IMR-90 (cell line): ENCODE results near the gene CLEC10A. TPM values are rescaled to one million over a fixed set of nuclear protein-coding genes. Genes with fewer than 3 reads are reported as not detected.

Experiments
- ATAC-seq: fragments of 200-7000 bp; cut with Tn5 transposase; 2 replicates; pipeline ENCODE4 v1.9.1; 2020; ENCODE audit warnings: low read depth, mild to moderate bottlenecking, moderate library complexity
- BruUV-seq: library from RNA; stranded (reverse); fragments of 400-500 nt; replicated peaks from 2 replicates; lab custom pipeline; 2021; lab: Mats Ljungman, UMichigan
- CTCF ChIA-PET: fragments of 300-600 bp; formaldehyde crosslinking; extraction: SDS; loops from one replicate; lab custom pipeline; 2021; ENCODE audit warnings: antibody characterized with exemption; lab: Yijun Ruan, JAX
- POLR2A ChIA-PET: fragments of 300-600 bp; sonication (Branson Sonifier 250); formaldehyde crosslinking; loops from one replicate; lab custom pipeline; 2022; ENCODE audit warnings: antibody characterized with exemption; ENCODE audit not compliant: unreplicated experiment; lab: Charles Lee
- DNase-seq: peaks from one replicate; pipeline ENCODE4 v3.0.0; 2013
- H2AFZ ChIP-seq: replicated peaks from 2 replicates; pipeline ENCODE3; 2013; ENCODE audit warnings: low read length, mild to moderate bottlenecking; ENCODE audit not compliant: poor library complexity
- H2AK5ac ChIP-seq: 2 replicates; pipeline ENCODE4 v1.6.1; 2013; ENCODE audit warnings: low read depth, low read length, inconsistent platforms
- H2AK9ac ChIP-seq: replicated peaks from 2 replicates; pipeline ENCODE3; 2013; ENCODE audit warnings: mild to moderate bottlenecking, low read depth, low read length, moderate library complexity; ENCODE audit not compliant: poor library complexity
- H2BK120ac ChIP-seq: 2 replicates; pipeline ENCODE4 v1.6.1; 2013; ENCODE audit warnings: low read depth, low read length, inconsistent platforms
- H2BK15ac ChIP-seq: 3 replicates; pipeline ENCODE4 v1.6.1; 2013; ENCODE audit warnings: low read depth, low read length, inconsistent platforms
- H2BK20ac ChIP-seq: 2 replicates; pipeline ENCODE4 v1.6.1; 2013; ENCODE audit warnings: low read depth, mild to moderate bottlenecking, inconsistent platforms, low read length, moderate library complexity
- H2BK5ac ChIP-seq: 2 replicates; pipeline ENCODE4 v1.6.1; 2013; ENCODE audit warnings: mild to moderate bottlenecking, low read depth, low read length, inconsistent platforms; ENCODE audit not compliant: poor library complexity, severe bottlenecking
- H3K14ac ChIP-seq: replicated peaks from 2 replicates; pipeline ENCODE4 v1.6.1; 2013; ENCODE audit warnings: low read depth, low read length, inconsistent platforms
- H3K18ac ChIP-seq: 2 replicates; pipeline ENCODE4 v1.6.1; 2013; ENCODE audit warnings: low read depth, low read length, control low read depth
- H3K23ac ChIP-seq: 2 replicates; pipeline ENCODE4 v1.6.1; 2013; ENCODE audit warnings: low read depth, low read length, inconsistent platforms
- H3K27ac ChIP-seq: 2 replicates; pipeline ENCODE4 v1.5.1; 2013; ENCODE audit warnings: mild to moderate bottlenecking, control low read depth, low read length; ENCODE audit not compliant: insufficient read depth
- H3K27me3 ChIP-seq: 2 replicates; pipeline ENCODE4 v1.6.1; 2013; ENCODE audit warnings: low read length; ENCODE audit not compliant: control insufficient read depth, insufficient read depth
- H3K36me3 ChIP-seq: 2 replicates; pipeline ENCODE4 v1.6.1; 2013; ENCODE audit warnings: low read length, mixed read lengths; ENCODE audit not compliant: control insufficient read depth, insufficient read depth
- H3K4ac ChIP-seq: 2 replicates; pipeline ENCODE4 v1.6.1; 2013; ENCODE audit warnings: low read depth, low read length, inconsistent platforms
- H3K4me1 ChIP-seq: 2 replicates; pipeline ENCODE4 v1.6.1; 2013; ENCODE audit warnings: low read length, mixed read lengths; ENCODE audit not compliant: control insufficient read depth, insufficient read depth
- H3K4me2 ChIP-seq: 2 replicates; pipeline ENCODE4 v1.6.1; 2013; ENCODE audit warnings: low read depth, mild to moderate bottlenecking, control low read depth, low read length, moderate library complexity
- H3K4me3 ChIP-seq: 2 replicates; pipeline ENCODE4 v1.5.1; 2013; ENCODE audit warnings: low read depth, mild to moderate bottlenecking, control low read depth, low read length, moderate library complexity; ENCODE audit not compliant: insufficient read depth
- H3K56ac ChIP-seq: 2 replicates; pipeline ENCODE4 v1.6.1; 2013; ENCODE audit warnings: low read length, inconsistent platforms; ENCODE audit not compliant: insufficient read depth; ENCODE audit errors: extremely low read depth
- H3K79me1 ChIP-seq, 2 experiments: 2 replicates each; pipeline ENCODE4 v1.6.1; 2013; ENCODE audit warnings: low read length in 2 of 2, inconsistent platforms in 1 of 2, low read depth in 1 of 2
- H3K9ac ChIP-seq: 2 replicates; pipeline ENCODE4 v1.6.1; 2013; ENCODE audit warnings: low read depth, low read length, control low read depth
- H3K9me1 ChIP-seq: 2 replicates; pipeline ENCODE4 v1.6.1; 2013; ENCODE audit warnings: low read length, inconsistent platforms; ENCODE audit not compliant: insufficient read depth
- H3K9me3 ChIP-seq: 2 replicates; pipeline ENCODE4 v1.6.1; 2013; ENCODE audit warnings: low read length; ENCODE audit not compliant: control insufficient read depth, insufficient read depth
- H4K20me1 ChIP-seq: 2 replicates; pipeline ENCODE4 v1.6.1; 2013; ENCODE audit warnings: low read length, inconsistent platforms; ENCODE audit not compliant: insufficient read depth
- H4K5ac ChIP-seq: 2 replicates; pipeline ENCODE4 v1.6.1; 2013; ENCODE audit warnings: mild to moderate bottlenecking, low read depth, low read length, control low read depth
- H4K8ac ChIP-seq, 2 experiments: 2 replicates each; pipeline ENCODE4 v1.6.1; 2013; ENCODE audit warnings: low read depth in 2 of 2, low read length in 2 of 2, control low read depth in 1 of 2, inconsistent platforms in 1 of 2
- H4K91ac ChIP-seq: 2 replicates; pipeline ENCODE4 v1.6.1; 2013; ENCODE audit warnings: low read depth, low read length, inconsistent platforms; ENCODE audit not compliant: insufficient read depth
- BHLHE40 ChIP-seq: fragments of 150-350 bp; IDR thresholded peaks from 2 replicates; pipeline ENCODE4 v1.6.1; 2016; ENCODE audit warnings: mild to moderate bottlenecking, low read depth, low read length
- CEBPB ChIP-seq: IDR thresholded peaks from 2 replicates; pipeline ENCODE4 v1.6.1; 2012; ENCODE audit warnings: low read depth, low read length, improper control_type of control experiment
- CHD1 ChIP-seq: IDR thresholded peaks from 2 replicates; pipeline ENCODE4 v1.6.1; 2012; ENCODE audit warnings: low read depth, low read length, improper control_type of control experiment
- FOS ChIP-seq: fragments of 150-350 bp; IDR thresholded peaks from 2 replicates; pipeline ENCODE4 v1.6.1; 2016; ENCODE audit warnings: low read depth, low read length
- MAFK ChIP-seq: IDR thresholded peaks from 2 replicates; pipeline ENCODE4 v1.6.1; 2012; ENCODE audit warnings: low read depth, low read length, improper control_type of control experiment
- MAZ ChIP-seq: IDR thresholded peaks from 2 replicates; pipeline ENCODE4 v1.6.1; 2012; ENCODE audit warnings: low read depth, mild to moderate bottlenecking, low read length, improper control_type of control experiment, moderate library complexity, borderline replicate concordance
- MXI1 ChIP-seq: IDR thresholded peaks from 2 replicates; pipeline ENCODE4 v1.6.1; 2012; ENCODE audit warnings: low read depth, mild to moderate bottlenecking, low read length, moderate library complexity, borderline replicate concordance
- NFE2L2 ChIP-seq: fragments of 150-350 bp; IDR thresholded peaks from 2 replicates; pipeline ENCODE4 v1.6.1; 2016; ENCODE audit warnings: low read depth, mild to moderate bottlenecking, low read length
- POLR2A ChIP-seq: IDR thresholded peaks from 2 replicates; pipeline ENCODE4 v1.6.1; 2012; ENCODE audit warnings: mild to moderate bottlenecking, low read depth, low read length
- RAD21 ChIP-seq: IDR thresholded peaks from 2 replicates; pipeline ENCODE4 v1.6.1; 2012; ENCODE audit warnings: low read length, improper control_type of control experiment
- RCOR1 ChIP-seq: IDR thresholded peaks from 2 replicates; pipeline ENCODE4 v1.6.1; 2012; ENCODE audit warnings: mild to moderate bottlenecking, low read length, improper control_type of control experiment; ENCODE audit not compliant: insufficient replicate concordance
- RFX5 ChIP-seq: IDR thresholded peaks from 2 replicates; pipeline ENCODE4 v1.8.0; 2012; ENCODE audit warnings: low read depth, mild to moderate bottlenecking, low read length, moderate library complexity
- SMC3 ChIP-seq: fragments of 150-350 bp; IDR thresholded peaks from 2 replicates; pipeline ENCODE4 v1.6.1; 2016; ENCODE audit warnings: low read depth, mild to moderate bottlenecking, antibody characterized with exemption, low read length, moderate library complexity
- WGBS, 2 experiments: methylation state at CpG; one replicate each; pipeline versions ENCODE4 v1.1.5 to v1.1.7; 2013; ENCODE audit warnings: missing lambda C conversion rate in 2 of 2; ENCODE audit not compliant: insufficient read length in 1 of 2; ENCODE audit errors: extremely low coverage in 2 of 2; 5-methylcytosine and 5-hydroxymethylcytosine counted together
- dilution Hi-C: fragments of 300-500 bp; cut with HindIII; formaldehyde crosslinking; loops from one replicate; pipeline ENCODE4 v1.14.3; 2018; ENCODE audit warnings: low sequenced_read_pairs; ENCODE audit not compliant: unreplicated experiment
- in situ Hi-C: fragments of 300-500 bp; cut with MboI; formaldehyde crosslinking; loops from 3 replicates; pipeline ENCODE4 v1.14.3; 2019; ENCODE audit warnings: low sequenced_read_pairs, inconsistent platforms, mixed read lengths
- intact Hi-C: fragments of 100-400 bp; cut with micrococcal nuclease; formaldehyde crosslinking; loops from 2 replicates; pipeline ENCODE4 v1.10.0; 2022
- polyA plus RNA-seq, 3 experiments: library from polyadenylated mRNA; depleted of rRNA; stranded (reverse); fragments of >200 nt; gene quantifications; 2 replicates each; pipeline ENCODE4 v1.2.3, GENCODE V29; 2012; ENCODE audit warnings: low replicate concordance in 1 of 3
- total RNA-seq: library from RNA; depleted of rRNA; stranded (reverse); fragments of >200 nt; gene quantifications from 2 replicates; pipeline ENCODE4 v1.2.3, GENCODE V29; 2012
- TF ChIP-seq, protein P1 (sequence below): conservative IDR thresholded peaks from 2 replicates; pipeline ENCODE4 v1.5.1; 2012; ENCODE audit warnings: mild to moderate bottlenecking, low read depth, low read length, improper control_type of control experiment
- TF ChIP-seq, protein P2 (sequence below): fragments of 150-350 bp; IDR thresholded peaks from 2 replicates; pipeline ENCODE4 v1.6.1; 2016; ENCODE audit warnings: low read depth, mild to moderate bottlenecking, low read length, moderate library complexity, borderline replicate concordance
- TF ChIP-seq, protein P3 (sequence below): fragments of 150-350 bp; IDR thresholded peaks from 2 replicates; pipeline ENCODE4 v1.6.1; 2017; ENCODE audit warnings: mild to moderate bottlenecking, antibody characterized with exemption, low read length, low read depth

The CLEC10A gene
- total and polyA plus RNA-seq, 2 of the 4 experiments (the other 2 are of a cell fraction), result not detected

DNA sequence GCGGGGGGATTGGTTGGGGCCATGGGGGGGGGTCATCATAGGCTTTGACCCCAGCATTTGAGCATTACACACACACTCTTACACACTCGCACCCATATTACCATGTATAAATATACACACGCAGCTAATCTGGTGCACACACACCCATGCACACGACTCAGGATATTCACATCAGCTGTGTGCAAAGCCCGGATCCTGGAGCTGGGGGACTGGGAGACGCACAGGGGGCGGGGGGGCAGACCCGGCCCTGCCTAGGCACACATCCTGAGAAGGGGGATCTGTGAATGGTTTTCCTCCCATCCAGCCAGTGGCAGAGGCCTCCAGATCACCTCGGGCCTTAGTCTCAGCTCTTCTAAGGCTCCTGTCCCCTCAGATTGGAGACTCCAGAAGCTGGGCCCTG lies 28.9 kb upstream of the CLEC10A start:
- Histone ChIP-seq H2AK9ac (no peak overlapping the region), H3K14ac (no peak overlapping the region), H4K20me1 (no peaks in the 10 kb centered on the region), H3K4me3 (no peak overlapping the region), H3K36me3 (no peaks in the 10 kb centered on the region), H3K4ac (no peak overlapping the region), H2BK5ac (no peak overlapping the region), H3K79me1 (no peaks in the 10 kb centered on the region), H4K91ac (no peak overlapping the region), H3K4me1 (no peaks in the 10 kb centered on the region), H3K9me3 (no peaks in the 10 kb centered on the region), H3K4me2 (no peak overlapping the region), H3K9me1 (no peaks in the 10 kb centered on the region), H2BK20ac (no peak overlapping the region), H3K27ac (no peak overlapping the region), H2BK120ac (no peak overlapping the region), H4K8ac (no peak overlapping the region), H3K23ac (no peak overlapping the region), H4K5ac (no peak overlapping the region), H2AFZ (no peak overlapping the region), H3K9ac (no peak overlapping the region), H3K18ac (no peak overlapping the region), H2BK15ac (no peak overlapping the region), H3K27me3 (peaks cover 16% of the 10 kb centered on the region), H2AK5ac (no peak overlapping the region), H3K56ac (no peak overlapping the region)
- in situ Hi-C loops, result no loop called here
- TF ChIP-seq CEBPB, result no peak
- TF ChIP-seq RCOR1, result no peak
- TF ChIP-seq SMC3, result no peak
- TF ChIP-seq, protein P1, sequence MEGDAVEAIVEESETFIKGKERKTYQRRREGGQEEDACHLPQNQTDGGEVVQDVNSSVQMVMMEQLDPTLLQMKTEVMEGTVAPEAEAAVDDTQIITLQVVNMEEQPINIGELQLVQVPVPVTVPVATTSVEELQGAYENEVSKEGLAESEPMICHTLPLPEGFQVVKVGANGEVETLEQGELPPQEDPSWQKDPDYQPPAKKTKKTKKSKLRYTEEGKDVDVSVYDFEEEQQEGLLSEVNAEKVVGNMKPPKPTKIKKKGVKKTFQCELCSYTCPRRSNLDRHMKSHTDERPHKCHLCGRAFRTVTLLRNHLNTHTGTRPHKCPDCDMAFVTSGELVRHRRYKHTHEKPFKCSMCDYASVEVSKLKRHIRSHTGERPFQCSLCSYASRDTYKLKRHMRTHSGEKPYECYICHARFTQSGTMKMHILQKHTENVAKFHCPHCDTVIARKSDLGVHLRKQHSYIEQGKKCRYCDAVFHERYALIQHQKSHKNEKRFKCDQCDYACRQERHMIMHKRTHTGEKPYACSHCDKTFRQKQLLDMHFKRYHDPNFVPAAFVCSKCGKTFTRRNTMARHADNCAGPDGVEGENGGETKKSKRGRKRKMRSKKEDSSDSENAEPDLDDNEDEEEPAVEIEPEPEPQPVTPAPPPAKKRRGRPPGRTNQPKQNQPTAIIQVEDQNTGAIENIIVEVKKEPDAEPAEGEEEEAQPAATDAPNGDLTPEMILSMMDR, result no peak
- TF ChIP-seq, protein P2, sequence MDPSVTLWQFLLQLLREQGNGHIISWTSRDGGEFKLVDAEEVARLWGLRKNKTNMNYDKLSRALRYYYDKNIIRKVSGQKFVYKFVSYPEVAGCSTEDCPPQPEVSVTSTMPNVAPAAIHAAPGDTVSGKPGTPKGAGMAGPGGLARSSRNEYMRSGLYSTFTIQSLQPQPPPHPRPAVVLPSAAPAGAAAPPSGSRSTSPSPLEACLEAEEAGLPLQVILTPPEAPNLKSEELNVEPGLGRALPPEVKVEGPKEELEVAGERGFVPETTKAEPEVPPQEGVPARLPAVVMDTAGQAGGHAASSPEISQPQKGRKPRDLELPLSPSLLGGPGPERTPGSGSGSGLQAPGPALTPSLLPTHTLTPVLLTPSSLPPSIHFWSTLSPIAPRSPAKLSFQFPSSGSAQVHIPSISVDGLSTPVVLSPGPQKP, result no peak
- TF ChIP-seq POLR2A, result no peak
- no peak for TF ChIP-seq MAZ
- TF ChIP-seq MXI1, result no peak
- no peak for TF ChIP-seq RAD21
- no peak for TF ChIP-seq BHLHE40
- TF ChIP-seq MAFK, result no peak
- TF ChIP-seq CHD1, result no peak
- TF ChIP-seq, protein P3, sequence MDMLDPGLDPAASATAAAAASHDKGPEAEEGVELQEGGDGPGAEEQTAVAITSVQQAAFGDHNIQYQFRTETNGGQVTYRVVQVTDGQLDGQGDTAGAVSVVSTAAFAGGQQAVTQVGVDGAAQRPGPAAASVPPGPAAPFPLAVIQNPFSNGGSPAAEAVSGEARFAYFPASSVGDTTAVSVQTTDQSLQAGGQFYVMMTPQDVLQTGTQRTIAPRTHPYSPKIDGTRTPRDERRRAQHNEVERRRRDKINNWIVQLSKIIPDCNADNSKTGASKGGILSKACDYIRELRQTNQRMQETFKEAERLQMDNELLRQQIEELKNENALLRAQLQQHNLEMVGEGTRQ, result no peak
- no peak for TF ChIP-seq NFE2L2
- no peak for TF ChIP-seq FOS
- no peak for TF ChIP-seq RFX5
- dilution Hi-C loops, result no loop called here
- DNase-seq (no peak), ATAC-seq (no peak)
- ChIA-PET POLR2A (no interaction called here), CTCF (no interaction called here)
- BruUV-seq, result no TSS peak
- 43% methylated on average over 1 of the region's 9 CpGs; no CpG with 5 or more reads in 1 of the 2 experiments for WGBS, 2 experiments
- intact Hi-C loops, result no loop called here
